Osteoblast (primary cell): Measurements from ENCODE around the gene KRTAP9-6. TPM values are rescaled to one million over a fixed set of nuclear protein-coding genes. Genes with fewer than 3 reads are reported as not detected.
"Not testable (repeated sequence)": the region's sequence is repeated elsewhere in the genome, so short reads cannot be mapped to it uniquely, and the experiment has no call there.

ENCODE experiments used
- DNase-seq: peaks from one replicate; pipeline ENCODE4 v3.0.0; 2011; ENCODE audit warnings: low spot score, mixed read lengths; ENCODE audit not compliant: insufficient read length; ENCODE audit errors: missing footprints
- H2AFZ ChIP-seq: 2 replicates; pipeline ENCODE4 v1.6.0; 2011; ENCODE audit warnings: mild to moderate bottlenecking, low read length
- H3K27ac ChIP-seq: 2 replicates; pipeline ENCODE4 v1.5.1; 2011; ENCODE audit warnings: mild to moderate bottlenecking, low read depth, low read length, moderate library complexity
- H3K27me3 ChIP-seq: 2 replicates; pipeline ENCODE4 v1.6.0; 2012; ENCODE audit warnings: mild to moderate bottlenecking, control low read depth, inconsistent platforms, low read length, moderate library complexity; ENCODE audit not compliant: insufficient read depth
- H3K36me3 ChIP-seq: 2 replicates; pipeline ENCODE4 v1.5.1; 2011; ENCODE audit warnings: mild to moderate bottlenecking, low read length, control low read depth, moderate library complexity; ENCODE audit not compliant: insufficient read depth
- H3K4me1 ChIP-seq: 2 replicates; pipeline ENCODE4 v1.5.1; 2011; ENCODE audit warnings: mild to moderate bottlenecking, low read length, control low read depth, moderate library complexity; ENCODE audit not compliant: insufficient read depth
- H3K4me2 ChIP-seq: 2 replicates; pipeline ENCODE4 v1.6.0; 2011; ENCODE audit warnings: mild to moderate bottlenecking, low read length; ENCODE audit not compliant: insufficient read depth
- H3K4me3 ChIP-seq: fragments of 200-600 bp; sonication (generic); 3 replicates; pipeline ENCODE4 v1.5.1; 2012; ENCODE audit warnings: mild to moderate bottlenecking, low read length, inconsistent platforms; ENCODE audit not compliant: insufficient read depth
- H3K79me2 ChIP-seq: 2 replicates; pipeline ENCODE4 v1.6.0; 2012; ENCODE audit warnings: mild to moderate bottlenecking, low read length, control low read depth, inconsistent platforms; ENCODE audit not compliant: insufficient read depth
- H3K9me3 ChIP-seq: 2 replicates; pipeline ENCODE4 v1.5.1; 2011; ENCODE audit warnings: low read depth, low read length, control low read depth
- H4K20me1 ChIP-seq: 2 replicates; pipeline ENCODE4 v1.6.0; 2012; ENCODE audit warnings: mild to moderate bottlenecking, low read length, control low read depth; ENCODE audit not compliant: insufficient read depth
- total RNA-seq: library from RNA; depleted of rRNA; stranded (reverse); fragments of >200 nt; gene quantifications from 2 replicates; pipeline ENCODE4 v1.2.3, GENCODE V29; 2012
- TF ChIP-seq, protein P1 (sequence below): IDR thresholded peaks from 2 replicates; pipeline ENCODE4 v1.5.1; 2011; ENCODE audit warnings: mild to moderate bottlenecking, low read depth, low read length, moderate library complexity; ENCODE audit errors: extremely low read depth

KRTAP9-6 gene
- total RNA-seq, 1 donor, result not detected

DNA sequence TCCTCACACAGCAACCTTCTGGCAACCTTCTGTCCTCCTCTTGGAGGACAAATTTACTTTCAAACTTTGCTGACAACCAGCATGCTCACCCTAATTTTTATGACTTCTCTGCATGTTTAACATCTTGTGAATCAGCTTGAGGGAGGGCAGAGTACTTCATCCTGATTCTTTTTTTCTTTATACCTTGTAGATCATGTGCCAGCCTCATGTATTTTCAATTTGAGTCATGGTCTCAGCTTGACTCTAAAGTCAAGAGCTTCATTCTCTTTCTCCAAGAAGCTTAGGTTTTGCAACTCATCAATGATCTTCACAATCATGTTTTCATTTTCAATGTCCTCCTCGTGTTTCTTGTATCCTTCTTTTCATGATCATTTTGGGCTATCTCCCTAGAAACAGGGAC, 6.7 kb downstream of the KRTAP9-6 start:
- Histone ChIP-seq H3K36me3 (no peaks in the 10 kb centered on the region), H3K4me1 (no peaks in the 10 kb centered on the region)
- no peak for DNase-seq

DNA sequence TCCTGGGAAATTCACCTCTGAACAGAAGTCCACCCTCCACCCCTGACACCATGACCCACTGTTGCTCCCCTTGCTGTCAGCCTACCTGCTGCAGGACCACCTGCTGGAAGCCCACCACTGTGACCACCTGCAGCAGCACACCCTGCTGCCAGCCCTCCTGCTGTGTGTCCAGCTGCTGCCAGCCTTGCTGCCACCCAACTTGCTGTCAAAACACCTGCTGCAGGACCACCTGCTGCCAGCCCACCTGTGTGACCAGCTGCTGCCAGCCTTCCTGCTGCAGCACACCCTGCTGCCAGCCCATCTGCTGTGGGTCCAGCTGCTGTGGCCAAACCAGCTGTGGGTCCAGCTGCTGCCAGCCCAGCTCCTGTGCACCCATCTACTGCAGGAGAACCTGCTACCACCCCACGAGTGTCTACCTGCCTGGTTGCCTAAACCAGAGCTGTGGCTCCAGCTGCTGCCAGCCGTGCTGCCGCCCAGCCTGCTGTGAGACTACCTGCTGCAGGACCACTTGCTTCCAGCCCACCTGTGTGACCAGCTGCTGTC, 10.5 kb downstream of the KRTAP9-6 start, which contains the start of gene KRTAP9-7:
Gene KRTAP9-7, plus strand, starts transcription at position 51 of the 543 bp plus-strand sequence. Its CDS starts 0 bp downstream, at position 51.
- H3K4me2 ChIP-seq, H4K20me1 ChIP-seq, H3K36me3 ChIP-seq, H3K27ac ChIP-seq, H3K79me2 ChIP-seq, H3K4me3 ChIP-seq, H3K4me1 ChIP-seq, H3K27me3 ChIP-seq, DNase-seq, H2AFZ ChIP-seq, H3K9me3 ChIP-seq: not testable (repeated sequence)

More for the DNA sequence above, 6.7 kb downstream of the KRTAP9-6 start:
- no peaks in the 10 kb centered on the region for H4K20me1 ChIP-seq
- no peak overlapping the region for H2AFZ ChIP-seq
- H3K79me2 ChIP-seq, result no peaks in the 10 kb centered on the region
- TF ChIP-seq, protein P1, sequence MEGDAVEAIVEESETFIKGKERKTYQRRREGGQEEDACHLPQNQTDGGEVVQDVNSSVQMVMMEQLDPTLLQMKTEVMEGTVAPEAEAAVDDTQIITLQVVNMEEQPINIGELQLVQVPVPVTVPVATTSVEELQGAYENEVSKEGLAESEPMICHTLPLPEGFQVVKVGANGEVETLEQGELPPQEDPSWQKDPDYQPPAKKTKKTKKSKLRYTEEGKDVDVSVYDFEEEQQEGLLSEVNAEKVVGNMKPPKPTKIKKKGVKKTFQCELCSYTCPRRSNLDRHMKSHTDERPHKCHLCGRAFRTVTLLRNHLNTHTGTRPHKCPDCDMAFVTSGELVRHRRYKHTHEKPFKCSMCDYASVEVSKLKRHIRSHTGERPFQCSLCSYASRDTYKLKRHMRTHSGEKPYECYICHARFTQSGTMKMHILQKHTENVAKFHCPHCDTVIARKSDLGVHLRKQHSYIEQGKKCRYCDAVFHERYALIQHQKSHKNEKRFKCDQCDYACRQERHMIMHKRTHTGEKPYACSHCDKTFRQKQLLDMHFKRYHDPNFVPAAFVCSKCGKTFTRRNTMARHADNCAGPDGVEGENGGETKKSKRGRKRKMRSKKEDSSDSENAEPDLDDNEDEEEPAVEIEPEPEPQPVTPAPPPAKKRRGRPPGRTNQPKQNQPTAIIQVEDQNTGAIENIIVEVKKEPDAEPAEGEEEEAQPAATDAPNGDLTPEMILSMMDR, result no peak
- no peaks in the 10 kb centered on the region for H3K9me3 ChIP-seq
- H3K27me3 ChIP-seq, result no peaks in the 10 kb centered on the region
- no peak overlapping the region for H3K4me2 ChIP-seq
- no peak overlapping the region for H3K4me3 ChIP-seq
- H3K27ac ChIP-seq, result no peak overlapping the region

DNA sequence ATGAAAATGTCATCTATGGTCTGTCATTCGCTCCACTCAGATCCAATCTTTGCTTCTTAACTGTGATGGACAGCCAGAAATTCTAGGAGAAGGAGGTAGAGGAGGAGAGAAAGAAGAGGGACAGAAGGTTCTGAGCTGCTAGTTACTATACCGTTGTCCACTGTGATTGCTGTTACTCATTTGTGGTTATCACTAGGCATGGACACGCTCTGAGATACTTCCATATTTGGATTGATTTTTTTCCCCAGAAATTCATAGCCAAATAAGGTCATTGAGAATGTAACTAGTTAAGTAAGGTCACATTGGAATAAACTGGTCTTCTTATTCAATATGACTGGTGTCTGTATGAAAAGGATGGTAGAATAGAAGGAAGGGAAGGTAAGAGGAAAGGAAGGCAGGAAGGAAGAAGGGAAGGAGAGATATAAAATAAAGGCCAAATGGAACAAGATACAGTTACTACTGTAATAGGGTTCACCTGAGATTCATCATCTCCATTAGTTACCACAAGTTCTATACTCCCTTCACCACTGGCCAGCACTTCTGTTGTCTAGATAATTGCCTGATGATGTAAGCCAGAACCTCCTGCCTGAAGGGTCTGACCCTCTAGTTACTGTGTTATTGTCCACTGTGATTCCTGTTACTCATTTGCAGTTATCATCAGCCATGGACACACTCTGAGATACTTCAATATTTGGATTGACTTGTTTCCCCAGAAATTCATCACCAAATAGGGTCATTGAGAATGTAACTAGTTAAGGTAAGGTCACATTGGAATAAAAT, 13.2 kb downstream of the KRTAP9-6 start:
- TF ChIP-seq, protein P1, result no peak
- H3K4me2 ChIP-seq, result no peak overlapping the region
- no peaks in the 10 kb centered on the region for H3K4me1 ChIP-seq
- H3K79me2 ChIP-seq, result no peaks in the 10 kb centered on the region
- no peaks in the 10 kb centered on the region for H3K27me3 ChIP-seq
- H2AFZ ChIP-seq, result peak overlapping the region; percentile 63
- H3K4me3 ChIP-seq, result no peak overlapping the region
- DNase-seq, result no peak
- H3K36me3 ChIP-seq, result no peaks in the 10 kb centered on the region
- H3K9me3 ChIP-seq, result no peaks in the 10 kb centered on the region
- no peak overlapping the region for H3K27ac ChIP-seq
- H4K20me1 ChIP-seq, result no peaks in the 10 kb centered on the region

DNA sequence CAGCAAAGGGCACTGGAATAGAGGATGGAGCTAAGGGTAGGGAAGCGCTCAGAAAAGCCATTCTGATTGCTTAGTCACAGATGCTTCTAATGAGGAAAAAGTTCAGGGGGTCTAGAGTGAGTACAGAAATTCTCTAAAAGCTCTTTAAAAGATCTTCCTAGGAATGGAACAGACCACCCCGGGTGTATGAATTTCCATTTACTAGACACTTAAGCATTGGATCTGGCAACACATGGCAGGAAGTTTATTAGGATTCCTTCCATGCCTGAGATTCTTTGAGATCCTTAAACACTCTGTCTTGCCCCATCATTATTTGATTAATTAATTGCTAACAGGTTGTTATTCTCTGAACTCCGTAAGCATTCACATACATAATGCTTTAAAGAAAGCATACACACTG, 18.9 kb downstream of the KRTAP9-6 start:
- H2AFZ ChIP-seq, result no peak overlapping the region
- H3K79me2 ChIP-seq, result no peaks in the 10 kb centered on the region
- H3K4me3 ChIP-seq, result no peak overlapping the region
- no peaks in the 10 kb centered on the region for H3K4me1 ChIP-seq
- no peaks in the 10 kb centered on the region for H3K27me3 ChIP-seq
- H3K9me3 ChIP-seq, result no peaks in the 10 kb centered on the region
- no peak overlapping the region for H3K27ac ChIP-seq
- DNase-seq, result no peak
- TF ChIP-seq, protein P1, result no peak
- no peak overlapping the region for H3K4me2 ChIP-seq
- H3K36me3 ChIP-seq, result no peaks in the 10 kb centered on the region
- H4K20me1 ChIP-seq, result no peaks in the 10 kb centered on the region
